NAMALWA (cell line): ENCODE data around the gene RPL3.
A peak's percentile ranks its signal among the peaks of the same experiment; 100 is the strongest.

ENCODE experiments used
- DNase-seq: peaks from one replicate; pipeline ENCODE4 v3.0.0-alpha.2; 2015; ENCODE audit warnings: low spot score

RPL3 gene

DNA sequence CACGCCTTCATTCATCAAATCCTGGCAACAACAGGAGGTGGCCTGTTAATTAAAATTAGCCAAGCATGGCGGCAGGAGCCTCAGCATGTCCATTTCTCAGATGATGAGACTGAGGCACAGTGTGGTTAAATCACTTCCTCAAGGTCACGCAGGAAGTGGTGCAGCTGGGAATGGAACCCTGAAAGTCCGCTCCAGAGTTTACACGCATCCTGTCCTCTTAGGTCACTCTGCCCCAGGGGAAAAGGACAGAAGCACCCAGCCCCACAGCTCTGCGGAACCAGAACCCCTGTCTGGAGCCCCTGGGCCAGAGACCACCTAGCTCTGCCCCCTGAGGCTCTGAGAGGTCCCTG, 19.6 kb downstream of the RPL3 start:
- DNase-seq = peak; percentile 60

DNA sequence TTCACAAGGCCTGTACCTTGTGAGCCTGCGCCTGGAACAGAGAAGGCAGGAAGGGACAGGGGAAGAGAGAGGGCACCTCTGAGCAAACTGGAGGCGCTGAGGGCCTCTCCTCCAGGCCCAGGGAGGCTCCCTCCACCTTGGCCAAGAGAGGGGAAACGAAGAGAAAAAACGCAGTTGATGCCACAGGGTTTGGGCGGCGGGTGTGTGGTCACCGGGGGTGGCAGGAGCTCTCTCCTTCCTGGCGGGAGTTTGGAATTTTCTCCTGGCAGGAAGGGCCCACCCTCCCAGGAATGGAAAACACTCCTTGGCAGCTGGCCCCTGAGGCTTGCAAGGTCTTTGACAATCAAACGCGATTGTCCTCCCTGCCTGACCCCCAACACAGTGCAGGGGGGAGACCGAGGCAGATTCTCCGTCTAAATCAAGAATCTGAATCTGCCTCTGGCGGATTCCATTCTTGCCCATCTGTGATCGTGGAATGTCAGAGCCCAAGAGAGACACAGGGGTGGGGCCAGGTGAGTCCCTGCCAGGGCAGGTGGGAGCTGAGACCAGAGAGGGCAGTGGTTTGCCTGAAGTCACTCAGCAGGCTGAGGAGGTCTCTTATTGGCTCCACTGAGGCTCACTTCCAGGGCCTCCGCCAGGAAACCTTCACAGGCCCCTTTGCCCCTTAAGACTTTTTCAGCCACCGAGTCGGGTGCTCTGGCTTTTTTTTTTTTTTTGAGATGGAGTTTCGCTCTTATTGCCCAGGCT, 21.0 kb downstream of the RPL3 start:
- DNase-seq = no peak

DNA sequence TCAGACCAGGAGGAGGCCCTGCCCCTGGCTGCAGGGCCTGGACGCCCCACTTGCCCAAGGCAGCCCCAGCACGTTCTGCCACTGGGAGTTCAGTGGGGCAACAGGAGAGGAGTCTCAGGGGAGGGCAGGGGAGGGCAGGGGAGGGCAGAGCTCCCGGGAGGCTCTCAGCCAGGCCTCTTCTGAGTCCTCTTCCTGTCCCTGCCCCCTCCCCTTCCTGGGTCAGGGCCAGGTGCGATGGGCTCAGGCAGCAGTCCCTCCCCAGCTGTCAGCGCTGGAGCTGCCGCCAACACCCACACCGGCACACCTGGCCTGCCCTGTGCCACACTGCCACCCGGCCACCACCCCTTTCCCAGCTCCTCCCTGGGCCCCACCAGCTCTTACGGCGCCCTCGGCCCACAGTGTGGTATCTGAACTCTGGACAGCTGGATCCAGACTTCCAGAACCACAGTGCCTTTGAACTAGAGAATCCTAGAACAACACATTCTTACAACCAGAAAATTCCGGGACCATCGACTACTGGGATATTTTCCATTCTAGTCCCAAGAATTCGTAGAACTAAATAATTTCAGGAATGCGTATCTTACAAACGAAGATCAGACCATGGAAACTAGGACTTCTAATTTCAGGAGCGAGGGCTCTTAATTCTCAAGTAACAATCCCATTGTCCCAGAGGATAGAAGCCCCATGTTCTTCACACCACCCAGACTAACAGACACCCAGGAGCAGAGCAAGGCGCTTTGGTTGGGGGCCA, 21.8 kb downstream of the RPL3 start:
- DNase-seq = peak; percentile 63

DNA sequence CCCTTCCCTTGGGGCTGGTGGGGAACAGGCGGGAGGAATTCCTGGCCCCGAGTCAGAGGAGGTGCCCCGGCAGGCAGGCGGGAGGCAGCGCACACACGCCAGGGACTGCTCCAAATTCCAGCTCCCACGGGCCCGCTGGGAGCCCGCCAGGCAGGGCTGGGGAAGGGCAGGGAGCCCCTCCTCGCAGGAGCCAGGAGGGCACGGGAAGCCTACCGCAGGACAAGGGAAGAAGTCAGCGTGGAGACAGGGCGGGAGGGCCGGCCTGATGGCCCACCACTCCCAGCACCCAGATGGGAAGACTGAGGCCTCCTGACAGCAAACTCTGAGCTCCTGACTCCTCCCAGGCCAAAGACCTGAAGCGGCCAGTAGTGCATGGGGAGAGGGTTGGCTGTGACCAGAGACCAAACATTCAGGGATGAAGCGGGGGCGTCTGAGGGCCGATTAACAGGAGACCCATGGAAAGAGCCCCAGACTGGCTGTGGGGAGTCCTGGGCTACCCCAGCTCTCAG, 22.4 kb downstream of the RPL3 start:
- DNase-seq = no peak

DNA sequence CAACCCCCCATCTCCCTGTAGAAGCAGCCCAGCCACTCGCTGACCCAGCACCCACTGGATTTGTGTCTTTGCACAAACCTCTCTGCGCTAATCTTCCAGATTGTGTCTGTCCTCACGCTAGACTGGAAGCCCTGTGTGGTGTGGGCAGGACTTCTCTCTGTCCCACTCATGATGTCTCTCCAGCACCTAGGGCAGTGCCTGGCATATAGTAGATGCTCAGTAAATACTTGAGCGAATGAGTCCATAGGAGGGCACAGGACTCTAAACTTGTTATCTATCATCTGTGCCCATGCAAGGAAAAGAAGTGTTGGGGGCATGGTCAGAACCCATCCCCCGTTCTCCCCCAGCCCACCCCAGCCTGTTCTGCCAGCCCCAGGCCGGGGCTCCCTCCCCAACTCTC, 22.9 kb downstream of the RPL3 start:
- no peak for DNase-seq

DNA sequence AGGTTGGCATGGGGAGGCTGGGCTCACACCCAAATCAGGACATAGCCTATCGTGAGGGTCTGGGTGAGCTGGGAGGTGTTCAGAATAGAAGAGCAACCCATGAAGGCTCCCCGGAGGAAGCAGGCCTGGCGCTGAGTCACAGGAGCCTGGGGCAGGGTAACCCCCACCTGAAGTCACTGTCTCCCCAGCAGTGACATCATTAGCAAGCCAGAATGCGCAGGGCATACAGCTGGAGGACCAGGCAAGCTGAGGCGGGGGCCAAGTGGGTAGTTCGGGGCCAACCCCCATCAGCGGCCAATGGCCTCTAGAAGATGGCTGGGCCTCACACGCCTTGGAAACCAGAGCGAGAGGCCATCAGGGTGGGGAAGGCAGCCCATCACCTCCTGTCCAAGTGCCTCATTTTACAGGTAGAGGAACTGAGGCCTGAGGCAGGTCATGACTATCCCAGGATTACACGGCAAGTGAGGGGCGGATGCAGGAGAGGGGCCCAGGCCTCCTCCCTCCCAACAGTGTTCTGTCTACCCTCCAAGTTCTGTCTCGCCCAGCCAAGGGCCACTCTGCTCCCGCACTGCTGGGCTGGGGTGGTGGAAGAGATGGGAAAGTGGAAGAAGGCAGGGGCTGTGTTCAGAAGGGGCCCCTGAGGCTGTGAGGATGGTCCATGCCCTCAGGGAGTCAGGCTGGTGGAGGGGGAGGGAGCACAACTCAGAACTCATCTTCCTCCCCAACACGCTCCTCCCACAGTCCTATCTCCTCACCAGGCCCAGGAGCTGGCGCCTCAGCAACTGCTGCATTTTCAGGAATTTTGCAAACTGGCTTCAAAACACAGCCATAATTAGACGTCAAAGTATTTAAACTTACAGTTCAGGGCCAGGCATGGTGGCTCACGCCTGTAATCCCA, 24.6 kb downstream of the RPL3 start:
- DNase-seq = no peak

DNA sequence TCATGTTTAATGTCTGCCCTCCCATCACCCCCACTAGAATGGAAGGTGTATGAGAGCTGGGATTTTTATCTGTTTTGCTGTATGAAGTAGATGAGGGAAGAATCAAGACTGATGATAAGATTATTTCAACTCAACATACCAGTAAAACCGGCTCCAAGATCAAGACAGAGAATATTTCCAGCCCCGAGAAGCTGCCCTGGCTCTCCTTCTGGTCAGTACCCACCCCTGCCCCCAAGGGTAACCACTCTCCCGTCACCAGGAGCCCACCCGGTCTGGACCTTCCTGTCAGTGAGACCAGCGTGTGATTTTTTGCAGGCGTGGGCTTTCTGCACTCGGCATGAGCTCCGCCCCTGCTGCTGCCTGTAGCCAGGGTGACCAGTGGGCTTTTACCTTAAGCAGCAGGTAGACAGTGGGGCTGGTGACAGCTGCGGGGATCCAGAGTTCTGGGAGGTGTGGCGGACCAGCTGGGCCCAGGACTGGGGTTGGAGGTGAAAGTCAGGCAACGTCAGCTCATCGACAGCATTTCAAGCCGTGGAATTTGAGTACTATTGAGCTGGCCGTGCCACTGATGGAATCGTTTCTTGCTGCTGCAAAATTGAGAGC, 25.6 kb downstream of the RPL3 start:
- no peak for DNase-seq

DNA sequence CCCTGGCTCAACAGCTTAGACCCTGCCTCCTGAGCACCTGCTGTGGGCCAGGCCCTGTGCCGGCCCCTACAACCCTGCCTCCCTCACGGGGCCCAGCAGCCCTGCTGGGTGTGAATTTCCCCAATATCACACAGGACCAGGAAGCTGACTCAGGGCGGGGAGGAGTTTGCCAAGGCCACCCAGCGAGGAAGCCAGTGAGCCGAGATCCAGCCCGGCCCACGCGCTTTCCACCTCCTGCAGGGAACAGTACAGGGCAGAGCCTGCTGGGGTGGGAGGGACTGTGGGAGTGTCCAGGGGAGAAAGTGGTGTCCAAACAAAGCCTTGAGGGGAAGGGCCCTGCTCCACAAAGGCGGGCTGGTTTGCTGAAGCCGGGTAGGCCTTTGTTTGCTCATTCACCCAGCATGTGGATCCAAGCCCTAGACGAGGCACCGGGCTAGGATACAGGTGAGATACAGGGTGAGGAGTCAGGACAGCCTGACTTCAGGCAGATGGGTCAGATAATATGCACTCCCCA, 26.8 kb downstream of the RPL3 start:
- no peak for DNase-seq

DNA sequence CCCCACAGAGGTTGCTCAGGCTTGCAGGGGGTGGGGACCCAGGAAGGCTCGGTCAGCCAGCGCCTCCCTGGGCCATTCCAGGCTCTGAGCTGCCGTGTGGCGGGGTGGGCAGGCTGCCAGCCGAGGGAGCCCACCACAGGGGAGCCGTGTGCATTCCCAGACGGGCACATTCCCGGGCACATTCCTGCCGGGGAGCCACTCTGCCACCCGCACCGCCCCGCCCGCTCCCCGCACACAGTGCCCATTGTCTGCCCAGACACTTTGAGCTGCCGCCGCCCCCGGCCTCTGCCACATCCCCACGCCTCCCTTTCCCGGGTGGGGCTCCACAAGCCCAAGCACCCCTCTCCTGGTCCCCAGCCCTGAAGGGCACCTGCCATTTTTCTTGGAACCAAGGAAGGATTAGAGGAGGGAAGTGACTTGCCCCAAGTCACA, 27.4 kb downstream of the RPL3 start:
- DNase-seq = no peak

DNA sequence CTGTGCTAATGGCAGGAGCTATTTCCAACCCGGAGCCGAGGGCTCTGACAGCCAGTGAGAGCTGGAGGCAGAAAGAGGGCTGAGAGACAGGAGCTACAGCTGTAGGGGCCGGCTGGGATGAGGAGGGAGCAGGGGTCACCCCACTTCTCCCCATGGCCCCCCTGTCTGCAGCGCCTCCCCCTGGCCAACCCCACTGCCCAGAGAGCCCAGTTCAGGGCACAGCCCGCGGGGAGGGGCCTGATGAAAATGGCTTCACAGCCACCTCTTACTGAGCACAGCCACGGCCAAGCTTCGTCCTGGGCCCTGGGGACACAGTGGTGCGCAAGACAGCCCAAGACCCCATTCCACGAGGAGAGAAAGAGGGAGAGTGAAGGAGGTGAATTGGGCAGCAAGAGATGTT, 27.9 kb downstream of the RPL3 start:
- DNase-seq = no peak

DNA sequence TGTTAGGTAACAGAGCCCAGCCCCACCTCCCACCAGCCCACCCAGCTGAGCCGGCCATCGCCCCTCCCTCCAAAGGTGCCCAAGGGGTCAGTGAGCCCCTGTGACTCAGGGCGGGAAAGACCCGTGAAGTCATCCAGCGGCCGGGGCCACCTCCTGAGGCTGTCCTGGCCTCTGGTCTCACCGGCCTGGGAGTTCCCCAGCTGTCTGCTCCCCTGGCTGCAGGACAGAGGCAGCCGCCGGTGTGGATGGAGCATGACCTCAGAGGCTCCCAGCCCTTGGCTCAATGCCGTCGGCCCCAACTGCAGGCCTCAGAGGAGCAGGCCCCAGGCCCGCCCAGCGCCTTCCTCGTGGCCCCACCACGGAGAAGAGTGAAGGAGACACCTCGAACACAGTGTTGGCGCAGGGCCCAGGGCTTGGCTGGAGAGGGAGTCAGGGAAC, 28.7 kb downstream of the RPL3 start:
- no peak for DNase-seq

DNA sequence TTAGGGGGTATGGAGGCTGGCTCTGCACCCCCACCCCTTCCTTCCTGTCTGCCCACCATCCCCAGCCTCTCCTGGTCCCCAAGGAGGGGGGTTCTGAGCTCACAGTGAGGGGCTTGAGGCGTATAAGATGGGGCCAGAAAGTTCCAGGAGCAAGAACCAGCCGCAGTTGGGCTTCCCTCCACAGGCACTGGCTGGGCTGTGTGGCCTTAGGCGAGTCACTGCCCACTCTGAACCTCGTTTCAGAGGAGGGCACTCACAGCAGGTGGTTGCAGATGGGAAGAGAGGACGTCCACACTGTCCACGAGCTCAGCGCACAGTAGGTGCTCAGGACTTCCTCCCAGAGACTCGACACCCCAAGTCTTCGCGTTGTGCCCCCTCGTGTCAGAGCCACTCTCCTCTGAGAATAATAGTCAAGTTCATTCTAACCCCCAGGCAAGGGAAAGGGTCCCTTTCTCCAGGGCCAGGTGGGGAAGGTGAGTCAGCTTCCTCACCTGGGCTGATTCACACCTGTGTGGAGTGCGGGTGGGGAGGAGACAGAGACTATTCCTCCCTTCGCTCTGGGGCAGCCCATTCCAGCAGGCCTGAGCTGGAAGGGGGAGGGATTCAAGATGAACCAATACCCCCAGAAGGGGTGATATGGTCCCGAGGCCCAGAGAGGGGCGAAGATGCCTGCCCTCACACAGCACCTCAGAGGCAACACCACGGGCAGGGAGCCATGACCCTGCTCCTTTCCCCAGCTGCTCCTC, 29.3 kb downstream of the RPL3 start:
- DNase-seq = no peak

DNA sequence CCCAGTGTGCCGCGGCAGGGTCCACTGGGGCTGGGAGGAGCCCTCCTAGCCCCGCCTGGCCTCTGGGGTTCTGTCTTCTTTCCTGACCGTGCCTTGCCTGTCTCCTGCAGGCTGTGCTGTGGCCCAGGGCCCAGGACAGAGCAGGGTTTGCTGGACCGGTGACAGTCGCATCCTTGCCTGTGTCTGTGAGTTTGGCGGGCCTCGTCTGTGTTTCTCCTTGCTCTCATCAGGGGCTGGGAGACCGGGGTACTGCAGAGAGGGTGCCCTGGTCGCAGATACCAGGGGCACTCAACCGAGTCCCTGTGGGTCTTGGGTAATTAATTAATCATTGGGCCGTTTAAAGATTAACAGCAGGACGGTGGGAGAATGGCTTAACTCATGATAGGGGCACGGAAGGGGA, 29.9 kb downstream of the RPL3 start:
- no peak for DNase-seq

DNA sequence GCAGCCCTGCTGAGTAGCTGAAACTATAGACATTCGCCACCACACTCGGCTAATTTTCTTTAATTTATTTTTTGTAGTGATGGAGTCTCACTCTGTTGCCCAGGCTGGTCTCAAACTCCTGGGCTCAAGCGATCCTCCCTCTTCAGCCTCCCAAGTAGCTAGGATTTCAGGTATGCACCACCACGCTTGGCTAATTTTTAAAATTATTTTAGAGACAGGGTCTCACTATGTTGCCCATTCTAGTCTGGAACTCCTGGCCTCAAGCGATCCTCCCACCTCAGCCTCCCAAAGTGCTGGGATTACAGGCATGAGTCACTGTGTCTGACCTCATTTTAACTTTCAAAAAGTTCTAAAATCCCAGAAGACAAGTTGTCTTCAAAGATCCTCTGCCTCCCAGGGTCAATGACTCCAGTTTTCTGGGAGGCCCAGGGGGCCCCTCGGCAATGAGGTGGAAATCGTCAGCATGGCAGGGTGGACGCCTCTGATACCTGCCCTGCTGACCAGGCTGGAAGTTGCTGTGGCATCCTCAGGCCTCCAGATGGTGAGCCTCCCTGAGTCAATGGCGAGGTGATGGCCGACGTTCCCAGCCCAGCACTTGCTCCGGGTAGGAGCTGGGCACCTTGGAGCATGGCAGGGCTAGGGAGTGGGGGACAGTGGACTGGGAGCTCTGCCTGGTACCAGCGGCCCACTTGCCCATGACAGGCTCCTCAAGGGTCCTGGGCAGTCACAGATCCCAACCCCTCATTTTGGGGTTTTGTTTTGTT, 31.1 kb downstream of the RPL3 start:
- no peak for DNase-seq

DNA sequence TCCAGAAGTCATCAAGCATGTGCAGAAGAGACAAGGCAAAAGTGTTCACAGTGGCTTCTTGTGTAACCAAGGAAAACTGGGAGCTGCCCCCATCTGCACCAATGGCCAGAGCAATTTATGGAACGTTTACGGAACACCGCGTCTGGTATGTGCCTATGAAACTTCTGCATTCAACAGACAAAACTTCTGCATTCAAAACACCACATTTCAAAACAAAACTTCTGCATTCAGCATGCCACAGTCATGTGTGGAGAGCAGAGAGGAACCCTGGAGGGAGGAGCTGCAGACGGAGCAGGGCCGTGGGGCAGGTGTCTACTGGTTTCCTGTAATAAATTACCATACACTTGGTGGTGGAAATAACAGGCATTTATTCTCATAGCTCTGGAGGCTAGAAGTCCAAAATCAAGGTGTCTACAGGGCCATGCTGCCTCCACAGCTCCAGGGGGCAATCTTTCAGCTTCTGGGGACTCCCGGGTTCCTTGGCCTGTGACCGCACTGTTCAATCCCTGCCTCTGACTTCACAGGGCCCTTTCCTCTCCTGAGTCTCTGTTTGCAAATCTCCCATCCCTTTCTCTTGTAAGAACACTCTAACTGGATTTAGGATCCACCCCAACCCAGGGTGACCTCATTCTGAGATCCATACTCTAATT, 32.2 kb downstream of the RPL3 start:
- peak; percentile 58 for DNase-seq

DNA sequence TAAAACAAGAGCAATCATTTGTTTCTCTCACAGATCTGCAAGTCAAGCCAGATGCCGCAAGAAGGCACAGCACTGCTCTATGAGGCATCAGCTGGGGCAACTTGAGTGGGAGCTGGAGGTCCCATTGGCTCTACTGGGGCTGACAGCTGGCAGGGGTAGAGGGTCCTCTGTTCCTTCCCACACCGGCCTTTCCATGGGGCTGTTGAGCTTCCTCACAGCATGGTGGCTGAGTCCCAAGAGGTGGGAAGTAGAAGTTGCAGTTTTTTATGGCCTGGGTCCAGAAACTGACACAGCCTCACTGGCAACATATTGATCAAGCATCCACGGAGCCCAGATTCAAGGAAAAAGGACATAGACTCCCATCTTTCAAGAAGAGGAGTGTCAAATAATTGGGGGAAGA, 34.4 kb downstream of the RPL3 start:
- DNase-seq = no peak

DNA sequence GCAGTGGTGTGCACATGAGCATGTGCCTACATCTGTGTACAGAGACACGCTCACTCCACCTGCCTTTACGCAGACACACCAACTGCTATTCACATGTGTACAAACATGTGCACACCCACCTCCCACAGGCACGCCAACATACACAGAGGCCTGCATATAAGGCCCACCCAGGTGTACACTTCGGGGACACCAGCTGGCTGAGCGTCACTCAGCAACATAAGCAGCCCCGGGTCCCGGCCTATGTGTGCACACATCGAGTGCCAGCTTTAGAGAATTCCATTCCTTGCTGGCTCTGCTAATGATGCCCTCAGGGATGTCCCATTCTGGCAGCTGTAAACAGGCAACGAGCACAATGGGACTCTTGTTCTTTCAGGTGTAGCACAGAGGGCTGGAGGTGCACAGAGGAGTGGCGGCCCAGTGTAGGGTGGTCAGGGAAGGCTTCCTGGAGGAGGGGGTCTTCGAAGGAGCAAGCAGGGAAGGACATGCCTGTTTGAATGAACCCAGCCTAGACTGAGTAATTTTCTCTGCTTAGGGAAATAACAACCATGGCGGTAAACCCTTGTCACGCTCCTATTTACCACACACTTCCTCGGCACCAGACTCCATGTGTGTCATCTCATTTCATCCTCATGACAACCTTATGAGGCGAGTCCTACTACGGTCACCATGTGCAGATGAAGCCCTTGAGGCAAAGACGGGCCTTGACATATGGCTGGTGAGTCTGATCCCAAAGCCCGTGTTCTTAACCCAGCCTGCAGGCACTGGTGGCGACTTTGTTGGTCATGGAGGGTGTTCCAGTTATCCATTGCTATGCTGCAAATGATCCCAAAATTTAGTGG, 35.1 kb downstream of the RPL3 start:
- no peak for DNase-seq

DNA sequence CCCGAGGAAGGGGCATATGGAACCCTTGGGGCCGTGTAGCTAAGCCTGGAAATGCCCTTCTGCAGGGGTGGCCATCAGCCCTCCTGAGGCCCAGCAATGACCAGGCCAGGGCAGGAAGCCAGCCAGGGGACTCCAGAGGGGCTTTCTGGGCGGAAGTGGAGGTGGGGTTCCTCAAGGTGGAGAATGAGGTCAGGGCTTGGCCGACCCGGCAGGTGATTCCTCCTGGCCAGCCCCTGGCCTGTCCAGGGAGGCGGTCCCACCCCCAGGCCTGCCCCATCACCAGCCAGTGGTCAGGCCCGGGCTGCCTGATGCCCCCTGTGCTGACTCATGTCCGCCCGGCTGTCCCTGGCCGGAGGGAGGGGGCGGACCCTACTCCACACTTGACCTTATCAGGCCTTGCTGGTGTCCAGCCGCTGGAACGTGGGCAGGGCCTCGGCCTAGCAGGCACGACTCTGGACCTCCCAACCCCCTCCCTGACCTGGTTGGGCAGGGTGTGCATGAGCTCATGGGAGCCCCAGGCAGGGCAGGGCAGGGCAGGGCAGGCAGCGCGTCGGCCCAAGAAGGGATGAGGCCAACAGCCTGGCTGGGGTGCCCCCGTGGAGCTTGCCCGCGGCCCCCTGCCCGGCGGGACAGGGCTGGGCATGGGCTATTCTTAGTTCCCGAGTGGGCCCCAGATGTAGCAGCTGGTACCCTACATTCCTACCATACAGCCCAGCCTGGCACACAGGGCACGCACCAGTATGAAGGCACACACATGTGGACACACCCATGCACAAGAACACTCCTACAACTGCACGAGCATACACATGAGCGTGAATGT, 35.9 kb downstream of the RPL3 start:
- no peak for DNase-seq
